ENCODE data around the gene CDK13. TPM values are rescaled to one million over a fixed set of nuclear protein-coding genes. Genes with fewer than 3 reads are reported as not detected.
A peak's percentile ranks its signal among the peaks of the same experiment; 100 is the strongest.

The CDK13 gene
- 100 to 1,000 TPM in 1 of 3 donors, 10 to 100 TPM in 2; 70.9 to 128 (median 95.4) TPM for total RNA-seq

GRCh38 chr7:39949971-39950472 lies at the start of gene CDK13:
CDK13 (plus strand) TSS chr7:39950256; CDS start chr7:39950642, 386 bp downstream.
- Histone ChIP-seq H3K9me3 (no peaks in the 10 kb centered on the region), H3K4me1 (peaks cover 0 to 16% of the 10 kb centered on the region in 2 donors), H3K27ac (peak within 1 kb of the TSS; percentile 96 to 99), H3K36me3 (no peaks in the 10 kb centered on the region), H3K4me3 (peak within 1 kb of the TSS; percentile 88 to 98 (median 95)), H3K27me3 (no peaks in the 10 kb centered on the region)
- TF ChIP-seq CTCF (IDR thresholded peaks at IDR 0.05) (no peak), POLR2A (IDR thresholded peaks at IDR 0.05) (no peak), POLR2AphosphoS5 (IDR thresholded peaks at IDR 0.05) (peak in 2 of 3 donors; percentile 31 to 54)
- intact Hi-C loops (cut with DNase I; ENCODE audit: low total_unique reads), result no loop called here
- DNase-seq (ENCODE audit: low spot score in 2 of 2), result peak; percentile 62 to 70

DNA sequence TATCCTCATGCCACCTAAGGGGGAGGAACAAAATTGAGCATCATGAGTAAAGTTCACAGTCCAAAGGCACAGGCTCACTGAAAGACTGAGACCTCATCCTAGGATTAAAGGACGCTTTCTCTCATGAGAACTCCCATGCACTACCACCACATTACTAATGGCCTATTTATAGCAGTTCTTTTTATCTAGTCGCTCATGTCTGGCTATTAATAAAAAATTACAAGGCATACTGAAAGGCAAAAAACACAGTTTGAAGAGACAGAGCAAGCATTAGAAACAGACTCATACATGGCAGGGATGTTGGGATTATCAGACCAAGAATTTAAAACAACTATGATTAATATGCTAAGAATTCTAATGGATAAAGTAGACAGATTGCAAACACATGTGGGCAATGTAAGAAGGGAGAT lies 46.0 kb upstream of the CDK13 start:
- Histone ChIP-seq H3K36me3 (no peaks in the 10 kb centered on the region), H3K27me3 (no peaks in the 10 kb centered on the region), H3K4me3 (no peak overlapping the region), H3K9me3 (no peaks in the 10 kb centered on the region), H3K27ac (no peak overlapping the region), H3K4me1 (no peaks in the 10 kb centered on the region)
- TF ChIP-seq POLR2A (IDR thresholded peaks at IDR 0.05) (no peak), POLR2AphosphoS5 (IDR thresholded peaks at IDR 0.05) (no peak), CTCF (IDR thresholded peaks at IDR 0.05) (no peak)
- intact Hi-C loops (cut with DNase I; ENCODE audit: low total_unique reads), result no loop called here
- DNase-seq (ENCODE audit: low spot score in 2 of 2), result no peak

DNA sequence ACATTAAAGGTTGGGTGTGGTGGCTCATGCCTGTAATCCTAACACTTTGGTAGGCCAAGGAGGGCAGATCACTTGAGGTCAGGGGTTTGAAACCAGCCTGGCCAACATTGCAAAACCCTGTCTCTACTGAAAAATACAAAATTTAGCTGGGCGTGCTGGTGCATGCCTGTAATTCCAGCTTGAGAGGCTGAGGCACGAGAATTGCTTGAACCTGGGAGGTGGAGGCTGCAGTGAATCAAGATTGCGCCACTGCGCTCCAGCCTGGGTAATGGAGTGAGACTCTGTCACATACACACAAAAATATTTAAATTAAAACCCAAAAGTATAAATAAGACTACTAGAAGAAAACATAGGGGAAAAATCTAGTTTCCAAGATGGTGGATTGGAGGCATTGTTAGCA lies 41.9 kb upstream of the CDK13 start:
- Histone ChIP-seq H3K36me3 (no peaks in the 10 kb centered on the region), H3K27ac (no peak overlapping the region), H3K4me1 (no peaks in the 10 kb centered on the region), H3K9me3 (no peaks in the 10 kb centered on the region), H3K4me3 (no peak overlapping the region), H3K27me3 (no peaks in the 10 kb centered on the region)
- intact Hi-C loops (cut with DNase I; ENCODE audit: low total_unique reads), result no loop called here
- no peak for DNase-seq (ENCODE audit: low spot score in 2 of 2)
- no peak for TF ChIP-seq POLR2A (IDR thresholded peaks at IDR 0.05)
- TF ChIP-seq POLR2AphosphoS5 (IDR thresholded peaks at IDR 0.05), result no peak
- TF ChIP-seq CTCF (IDR thresholded peaks at IDR 0.05), result no peak

- Histone ChIP-seq H3K4me1 (no peaks in the 10 kb centered on the region), H3K4me3 (no peak overlapping the region), H3K27ac (no peak overlapping the region), H3K9me3 (no peaks in the 10 kb centered on the region), H3K36me3 (no peaks in the 10 kb centered on the region), H3K27me3 (no peaks in the 10 kb centered on the region)
- TF ChIP-seq POLR2A (IDR thresholded peaks at IDR 0.05), result no peak
- no peak for TF ChIP-seq POLR2AphosphoS5 (IDR thresholded peaks at IDR 0.05)
- TF ChIP-seq CTCF (IDR thresholded peaks at IDR 0.05), result no peak
- intact Hi-C loops (cut with DNase I; ENCODE audit: low total_unique reads), result no loop called here
- no peak for DNase-seq (ENCODE audit: low spot score in 2 of 2)
Observed at GRCh38 chr7:39908973-39909372, 41.1 kb upstream of the CDK13 start.

GRCh38 chr7:39909526-39909925 lies 40.5 kb upstream of the CDK13 start:
- Histone ChIP-seq H3K27me3 (no peaks in the 10 kb centered on the region), H3K9me3 (no peaks in the 10 kb centered on the region), H3K4me1 (no peaks in the 10 kb centered on the region), H3K4me3 (no peak overlapping the region), H3K36me3 (no peaks in the 10 kb centered on the region), H3K27ac (no peak overlapping the region)
- intact Hi-C loops (cut with DNase I; ENCODE audit: low total_unique reads), result no loop called here
- TF ChIP-seq POLR2AphosphoS5 (IDR thresholded peaks at IDR 0.05) (no peak), CTCF (IDR thresholded peaks at IDR 0.05) (no peak), POLR2A (IDR thresholded peaks at IDR 0.05) (no peak)
- no peak for DNase-seq (ENCODE audit: low spot score in 2 of 2)

Measured in breast epithelium (tissue), 4 donors.